GM21423 (cell line): Measurements from ENCODE around the gene GJD3.

Source experiments
- ATAC-seq: cut with Tn5 transposase; IDR thresholded peaks from one replicate; pipeline ENCODE4 v1.9.1; 2021; ENCODE audit warnings: mild to moderate bottlenecking, moderate library complexity; ENCODE audit not compliant: unreplicated experiment

The GJD3 gene

DNA sequence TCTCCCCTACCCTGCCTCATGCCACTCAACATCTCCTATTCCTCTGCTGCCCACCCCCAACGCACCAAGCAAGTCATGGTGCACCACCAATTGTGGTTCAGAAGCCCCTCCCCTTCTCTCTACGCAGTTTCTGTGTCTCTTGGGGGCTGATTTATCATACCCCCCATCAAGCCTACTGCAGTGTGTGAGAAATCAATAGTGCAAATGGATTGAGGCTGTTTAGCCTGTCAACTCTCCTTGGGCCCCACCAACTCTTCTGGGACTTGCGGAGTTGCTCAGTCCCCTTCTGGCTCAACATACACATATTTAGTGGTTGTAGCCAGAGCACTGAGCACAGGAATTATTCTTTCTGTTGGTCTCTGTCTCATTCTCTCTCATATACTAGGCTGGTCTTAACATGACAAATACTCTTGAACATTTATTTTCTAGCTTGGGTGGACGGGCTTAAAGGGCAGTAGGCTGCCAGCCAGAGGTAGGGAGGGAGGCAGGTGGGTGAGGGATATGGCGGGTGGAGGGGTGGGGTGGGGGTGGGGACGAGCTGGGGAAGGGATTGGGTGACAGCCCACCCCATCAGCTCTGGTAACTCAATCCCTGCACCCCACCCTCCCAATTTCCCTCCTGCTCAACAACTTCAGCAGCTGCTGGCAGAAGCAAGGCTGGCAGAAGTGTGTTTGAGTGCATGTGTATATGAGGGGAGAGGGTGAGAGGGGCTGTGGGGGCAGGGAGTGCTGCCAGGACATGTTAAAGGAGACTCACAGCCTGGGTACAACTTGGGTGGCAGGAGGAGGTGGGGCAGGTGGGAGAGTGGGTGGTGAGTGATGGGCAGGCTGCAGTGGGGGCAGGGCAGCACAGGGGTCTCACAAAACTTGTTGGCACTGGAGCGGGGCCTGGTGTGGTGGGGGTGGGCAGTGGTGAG lies 50.6 kb downstream of the GJD3 start:
- ATAC-seq = no peak
